Dermis microvascular lymphatic vessel endothelial cell (primary cell): Measurements from ENCODE around the gene RAG1. TPM values are rescaled to one million over a fixed set of nuclear protein-coding genes. Genes with fewer than 3 reads are reported as not detected.

ENCODE experiments used
- DNase-seq, 2 donors: peaks; one replicate each; pipeline versions ENCODE4 v3.0.0 to v3.0.0-alpha.2; 2010; ENCODE audit warnings: low read depth in 2 of 2
- total RNA-seq: library from RNA; depleted of rRNA; stranded (reverse); fragments of >200 nt; gene quantifications from 2 replicates; pipeline ENCODE4 v1.2.1, GENCODE V29; 2014

The RAG1 gene
- total RNA-seq, 1 donor from 2014 or later, result 1.0 TPM

GRCh38 chr11:36590513-36590912, 22.7 kb downstream of the RAG1 start:
- no peak for DNase-seq

- no peak for DNase-seq
Observed at GRCh38 chr11:36591433-36591832, 23.6 kb downstream of the RAG1 start.

GRCh38 chr11:36594316-36594989, 26.6 kb downstream of the RAG1 start, which contains the start of gene IFTAP:
Gene IFTAP (plus strand): TSS chr11:36594502. CDS start chr11:36610104, 15,602 bp downstream.
- DNase-seq, result peak; percentile 85 to 89

- no peak for DNase-seq
Observed at GRCh38 chr11:36596880-36597279, 29.1 kb downstream of the RAG1 start.

- no peak for DNase-seq
Observed at GRCh38 chr11:36598051-36598450, 30.2 kb downstream of the RAG1 start, which contains the start of gene RAG2. Gene RAG2 (minus strand): TSS chr11:36598236. CDS start chr11:36594168, 4,068 bp downstream.

- DNase-seq, result no peak
Observed at GRCh38 chr11:36600180-36600579, 32.4 kb downstream of the RAG1 start.

GRCh38 chr11:36601155-36601554, 33.3 kb downstream of the RAG1 start:
- no peak for DNase-seq

- DNase-seq, result no peak
Observed at GRCh38 chr11:36602135-36602534, 34.3 kb downstream of the RAG1 start.

- DNase-seq, result no peak
Observed at GRCh38 chr11:36605221-36606216, 37.7 kb downstream of the RAG1 start.

- no peak for DNase-seq
Observed at GRCh38 chr11:36608491-36609199, 40.8 kb downstream of the RAG1 start.

GRCh38 chr11:36609383-36609782, 41.6 kb downstream of the RAG1 start:
- DNase-seq, result no peak

- no peak for DNase-seq
Observed at GRCh38 chr11:36615826-36616225, 48.0 kb downstream of the RAG1 start.

GRCh38 chr11:36617543-36618362, 49.9 kb downstream of the RAG1 start:
- no peak for DNase-seq

GRCh38 chr11:36618363-36619047, 50.7 kb downstream of the RAG1 start:
- DNase-seq, result no peak

- peak; percentile 63 to 73 for DNase-seq
Observed at GRCh38 chr11:36619502-36619901, 51.7 kb downstream of the RAG1 start.

GRCh38 chr11:36620246-36620645, 52.4 kb downstream of the RAG1 start:
- DNase-seq, result no peak

GRCh38 chr11:36622431-36623136, 54.8 kb downstream of the RAG1 start:
- DNase-seq, result peak; percentile 49 to 62

- DNase-seq, result no peak
Observed at GRCh38 chr11:36623494-36623893, 55.7 kb downstream of the RAG1 start.

GRCh38 chr11:36627006-36627405, 59.2 kb downstream of the RAG1 start:
- DNase-seq, result no peak

GRCh38 chr11:36627471-36627870, 59.7 kb downstream of the RAG1 start:
- no peak for DNase-seq
